Activated naive CD8-positive, alpha-beta T cell treated with anti-CD3 and anti-CD28 coated beads, Interleukin-2, amount 50 U/mL, for 16 hours (primary cell): Measurements from ENCODE around the gene RGCC.
A peak's percentile ranks its signal among the peaks of the same experiment; 100 is the strongest.
"Not testable (repeated sequence)": the region's sequence is repeated elsewhere in the genome, so short reads cannot be mapped to it uniquely, and the experiment has no call there.

Experiments
- DNase-seq: peaks from one replicate; pipeline ENCODE4 v3.0.0-alpha.2; 2020; ENCODE audit warnings: low read depth, low spot score

Gene RGCC, protein sequence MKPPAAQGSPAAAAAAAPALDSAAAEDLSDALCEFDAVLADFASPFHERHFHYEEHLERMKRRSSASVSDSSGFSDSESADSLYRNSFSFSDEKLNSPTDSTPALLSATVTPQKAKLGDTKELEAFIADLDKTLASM

DNA sequence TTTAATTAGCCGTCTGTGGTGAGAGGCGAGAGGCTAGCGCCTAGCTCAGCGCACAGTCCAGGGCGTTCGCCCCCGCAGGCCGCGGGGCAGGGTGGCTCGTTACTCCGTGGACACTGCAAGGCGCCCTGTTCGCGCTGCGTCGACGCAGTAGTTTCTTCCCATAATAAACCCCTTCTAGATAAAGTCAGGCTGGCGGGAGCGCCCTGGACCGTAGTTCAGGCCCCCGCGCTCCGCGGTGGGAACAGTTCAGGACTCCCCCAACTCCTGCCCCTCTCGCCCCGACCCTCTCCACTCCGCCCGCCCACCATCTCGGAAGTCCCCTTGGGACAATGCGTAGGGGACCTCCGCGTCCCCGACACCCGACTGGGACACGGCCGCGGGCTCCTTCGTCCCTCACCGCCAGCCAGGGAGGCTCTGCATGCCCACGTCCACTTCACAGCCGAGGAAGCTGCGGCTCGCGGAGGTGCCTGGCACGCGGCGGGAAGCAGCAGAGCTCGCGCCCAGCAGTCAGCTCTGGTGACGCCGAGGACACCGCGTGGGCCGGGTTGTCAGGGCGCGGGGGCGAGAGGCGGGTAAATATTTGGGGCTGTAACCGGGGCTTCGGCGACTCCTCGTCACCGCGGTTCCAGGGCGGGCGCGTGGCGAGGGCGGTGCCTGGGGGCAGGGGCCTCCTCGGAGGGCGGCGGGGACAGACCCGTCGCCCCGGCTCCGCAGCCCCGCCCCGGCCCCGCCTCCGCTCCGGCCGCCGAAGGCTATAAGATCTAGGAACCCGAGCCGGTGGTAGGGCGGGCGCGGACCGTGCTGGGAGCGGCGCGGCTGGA, at the start of gene RGCC:
Gene RGCC, plus strand, starts transcription at position 783 of the 821 bp plus-strand sequence. CDS start 158 bp downstream, outside the sequence.
- DNase-seq: peak; percentile 94

DNA sequence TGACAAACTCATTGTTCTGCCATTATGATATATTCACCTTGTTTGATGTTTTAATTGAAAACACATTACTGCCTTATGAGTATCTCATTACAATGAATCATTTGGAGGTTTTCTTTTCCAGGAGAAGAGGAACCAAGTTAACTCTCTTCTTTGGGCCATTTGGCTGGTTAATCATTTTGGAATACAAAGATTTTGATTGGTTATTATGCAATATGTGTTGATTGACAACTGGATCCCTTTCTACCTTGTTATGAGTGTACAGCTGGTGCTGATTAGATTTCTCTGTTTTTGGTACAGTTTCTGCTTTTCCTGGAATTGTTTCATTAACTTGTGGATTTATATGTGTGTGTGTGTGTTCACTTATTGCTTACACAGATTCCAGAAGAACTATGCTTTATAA, 49.2 kb upstream of the RGCC start:
- DNase-seq: no peak

DNA sequence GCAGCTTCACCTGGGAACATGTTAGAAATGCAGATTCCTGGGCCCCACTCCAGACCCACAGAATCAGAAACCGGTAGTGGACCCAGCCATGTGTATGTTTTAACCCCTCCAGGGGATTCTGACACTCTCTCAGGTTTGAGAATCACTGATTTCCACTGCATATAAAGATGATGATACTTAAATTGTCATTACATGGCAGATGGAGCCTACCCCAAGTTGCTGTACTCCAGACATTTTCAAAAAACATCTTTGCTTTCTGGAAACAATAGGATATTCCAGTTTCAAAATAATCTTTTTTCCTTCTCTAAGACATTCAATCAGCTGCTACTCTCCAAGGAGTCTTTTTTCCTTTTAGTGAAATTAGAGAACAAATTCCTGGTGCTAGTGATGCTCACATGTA, 48.6 kb upstream of the RGCC start:
- DNase-seq: no peak

DNA sequence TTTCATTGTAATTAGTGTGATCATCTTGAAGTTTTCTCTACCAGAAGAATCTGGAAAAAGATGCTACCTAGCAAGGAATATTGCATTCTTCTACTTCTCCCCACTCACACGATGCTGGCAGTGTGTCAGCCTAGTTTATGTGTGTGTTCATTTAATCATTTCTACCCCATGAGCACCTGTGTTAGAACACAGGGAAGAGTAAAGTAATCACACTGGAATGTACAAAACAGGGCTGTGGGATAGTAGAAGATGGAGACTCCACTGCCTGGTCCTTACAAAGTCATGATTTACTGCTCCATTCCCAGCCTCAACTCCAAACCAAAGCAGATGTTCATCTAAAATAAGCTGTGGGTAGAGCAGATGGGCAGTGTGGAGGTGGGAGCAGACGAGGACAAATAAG, 47.7 kb upstream of the RGCC start:
- no peak for DNase-seq

DNA sequence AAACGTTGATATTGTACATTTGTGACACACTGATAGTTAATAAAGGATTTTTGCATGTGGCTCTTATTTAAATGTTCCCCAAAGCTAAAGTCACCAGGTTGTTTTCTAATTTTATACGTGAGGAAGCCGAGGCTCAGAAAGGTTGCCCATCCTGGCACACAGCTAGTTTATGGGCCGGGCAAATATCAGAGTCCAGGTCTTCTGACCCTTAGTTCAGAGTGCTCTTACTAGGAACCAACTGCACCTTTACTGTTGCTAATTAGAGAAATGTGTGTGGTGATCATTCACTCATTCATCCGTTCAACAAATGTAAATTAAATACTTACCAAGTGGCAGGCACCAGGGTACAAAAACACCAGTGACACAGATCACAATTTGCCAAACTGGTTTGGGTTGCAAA, 46.3 kb upstream of the RGCC start:
- no peak for DNase-seq

DNA sequence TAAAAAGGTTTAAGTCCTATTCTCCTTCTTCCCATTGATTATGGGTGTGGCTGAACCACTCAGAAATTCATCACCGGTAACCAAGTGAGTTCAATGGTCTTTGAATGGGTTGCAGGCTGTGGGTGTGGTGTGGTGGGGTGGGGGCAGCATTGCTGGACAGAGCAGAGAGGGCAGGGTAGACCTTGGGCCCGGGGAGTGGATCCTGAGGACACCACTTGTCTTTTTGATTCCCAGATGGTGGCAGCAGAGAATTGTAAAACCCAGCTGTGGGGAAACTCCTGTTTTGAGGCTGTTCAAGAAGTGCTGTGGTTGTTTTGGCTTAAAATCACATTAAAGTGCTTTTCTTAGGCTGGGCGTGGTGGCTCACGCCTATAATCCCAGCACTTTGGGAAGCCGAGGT, 45.8 kb upstream of the RGCC start:
- DNase-seq: no peak

DNA sequence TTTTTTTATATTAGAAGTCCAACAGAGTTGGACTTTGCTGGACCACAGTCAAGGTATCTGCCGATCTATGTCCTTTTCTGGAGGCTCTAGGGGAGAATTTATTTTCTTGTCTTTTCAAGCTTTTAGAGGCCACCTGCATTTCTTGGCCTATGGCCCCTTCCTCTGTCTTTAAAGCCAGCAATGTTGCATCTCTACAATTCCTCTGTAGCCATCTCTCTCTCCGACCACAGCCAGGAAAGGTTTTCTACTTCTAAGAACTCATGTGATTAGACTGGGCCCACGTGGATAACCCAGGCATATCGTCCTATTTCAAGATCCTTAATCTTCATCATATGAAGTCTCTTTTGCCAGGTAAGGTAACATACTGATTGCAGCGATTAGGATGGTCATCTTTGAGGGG, 43.5 kb upstream of the RGCC start:
- no peak for DNase-seq

DNA sequence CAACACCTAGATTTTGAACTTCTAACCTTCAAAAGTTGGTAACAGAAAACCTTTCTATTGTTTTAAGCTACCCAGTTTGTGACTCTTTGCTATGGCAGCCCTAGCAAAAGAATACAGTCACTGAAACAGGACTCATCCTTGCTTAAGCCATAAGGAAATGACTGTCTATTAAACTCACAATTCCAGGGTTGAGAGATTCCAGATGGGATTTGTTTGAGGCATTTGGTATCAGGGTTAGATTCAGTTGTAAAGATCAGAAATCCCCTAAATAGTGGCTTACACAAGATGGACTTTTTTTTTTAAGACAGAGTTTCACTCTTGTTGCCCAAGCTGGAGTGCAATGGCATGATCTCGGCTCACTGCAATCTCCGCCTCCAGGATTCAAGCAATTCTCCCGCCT, 41.1 kb upstream of the RGCC start:
- no peak for DNase-seq

DNA sequence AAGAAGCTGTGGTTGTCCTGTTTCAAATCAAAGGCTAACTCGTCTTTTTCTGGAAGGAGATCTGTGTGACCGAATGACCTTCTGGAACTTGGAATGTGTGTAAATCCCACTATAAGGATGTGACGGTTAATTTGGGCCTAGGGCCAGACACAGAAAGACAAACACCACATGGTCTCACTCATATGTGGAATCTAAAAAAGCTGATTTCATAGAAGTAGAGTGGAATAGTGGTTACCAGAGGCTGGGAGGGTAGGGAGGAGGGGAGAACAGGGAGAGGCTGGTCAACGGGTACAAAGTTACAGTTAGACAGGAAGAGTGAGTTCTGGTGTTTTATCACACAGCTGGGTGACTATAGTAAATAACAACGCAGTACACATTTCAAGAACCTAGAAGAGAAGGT, 39.3 kb upstream of the RGCC start:
- DNase-seq: no peak

DNA sequence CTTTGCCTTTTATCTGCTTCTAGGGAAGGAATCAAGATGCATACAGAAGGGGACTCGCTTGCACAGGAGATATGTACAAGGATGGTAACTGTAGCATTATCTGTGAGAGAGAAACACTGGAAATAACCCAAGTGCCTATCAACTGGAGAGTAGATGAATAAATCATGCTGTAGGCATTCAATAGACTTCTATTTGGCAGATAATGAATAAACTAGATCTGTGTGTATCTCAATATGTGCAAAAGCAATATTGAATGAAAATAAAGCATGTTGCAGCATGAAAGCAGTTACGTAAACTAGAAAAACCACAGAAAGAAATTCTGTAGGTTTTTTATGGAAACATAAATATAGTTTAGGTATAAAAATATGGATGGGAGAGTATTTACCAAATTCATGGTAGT, 38.6 kb upstream of the RGCC start:
- no peak for DNase-seq

DNA sequence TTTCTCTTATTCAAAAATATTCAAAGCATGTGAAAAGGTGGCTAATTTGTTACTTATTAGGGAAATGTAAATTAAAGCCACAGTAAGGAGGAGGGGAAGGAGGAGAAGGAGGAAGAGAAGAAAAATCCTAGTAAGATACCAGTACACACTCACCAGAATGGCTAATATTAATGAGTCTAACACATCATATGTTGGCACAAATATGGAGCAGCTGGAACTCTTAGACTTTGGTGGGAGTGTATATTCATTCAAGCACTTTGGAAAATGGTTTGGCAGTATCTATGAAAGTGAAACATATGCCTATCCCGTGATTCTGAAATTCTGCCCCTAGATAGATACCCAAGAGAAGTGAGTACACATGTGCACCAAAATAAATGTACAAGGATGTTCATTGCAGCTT, 38.1 kb upstream of the RGCC start:
- no peak for DNase-seq

DNA sequence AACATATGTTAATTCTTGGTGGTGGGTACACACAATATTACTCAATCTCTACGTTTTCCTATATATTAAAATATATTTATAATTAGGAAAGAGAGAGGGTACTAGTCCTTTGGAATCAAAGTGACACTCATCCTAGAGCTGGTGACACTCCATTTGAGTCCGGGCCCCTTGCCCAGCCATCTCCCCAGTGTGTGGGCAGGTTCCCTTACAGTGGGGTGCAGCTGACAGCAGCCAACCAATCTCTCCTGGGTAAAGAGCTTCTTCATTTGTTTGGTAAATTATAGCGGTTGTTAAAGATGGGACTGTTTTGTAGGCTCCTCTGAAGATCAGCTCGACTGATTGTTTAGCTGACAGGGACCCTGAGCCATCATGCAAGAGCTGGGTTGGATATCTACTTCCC, 37.2 kb upstream of the RGCC start:
- DNase-seq: no peak

DNA sequence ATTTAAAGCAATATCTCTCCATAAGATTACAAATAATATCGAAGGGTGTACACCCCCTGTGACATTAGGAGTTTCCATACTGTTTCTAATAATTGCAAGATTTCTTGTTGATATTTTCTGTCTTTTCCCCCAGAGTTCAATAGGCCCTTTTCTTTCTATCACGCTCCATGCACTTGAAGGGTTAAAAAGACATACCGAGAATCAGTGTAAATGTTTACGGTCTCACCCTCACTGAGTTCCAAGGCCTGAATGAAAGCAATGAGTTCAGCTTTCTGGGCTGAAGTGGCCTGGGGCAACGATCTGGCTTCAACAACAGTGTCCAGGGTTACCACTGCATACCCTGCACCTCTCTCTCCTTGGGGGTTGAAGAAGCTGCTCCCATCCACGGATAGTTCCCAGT, 36.0 kb upstream of the RGCC start:
- DNase-seq: not testable (repeated sequence)

DNA sequence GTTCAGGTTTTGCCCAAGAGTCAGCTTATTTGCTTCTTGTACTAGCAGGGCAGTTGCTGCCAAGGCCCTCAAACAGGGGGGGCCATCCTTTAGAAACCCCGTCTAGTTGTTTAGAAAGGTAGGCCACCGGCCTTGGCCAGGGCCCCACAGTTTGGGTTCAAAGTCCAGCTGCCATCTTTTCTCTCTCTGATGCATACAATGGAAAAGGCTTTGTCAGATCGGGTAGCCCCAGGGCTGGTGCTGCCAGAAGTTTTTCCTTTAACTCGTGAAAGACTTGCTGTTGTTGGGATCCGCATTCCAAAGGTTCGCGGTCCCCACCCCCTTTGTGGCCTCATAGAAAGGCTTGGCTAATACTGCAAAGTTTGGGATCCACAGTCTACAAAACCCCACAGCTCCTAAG, 35.4 kb upstream of the RGCC start:
- not testable (repeated sequence) for DNase-seq

DNA sequence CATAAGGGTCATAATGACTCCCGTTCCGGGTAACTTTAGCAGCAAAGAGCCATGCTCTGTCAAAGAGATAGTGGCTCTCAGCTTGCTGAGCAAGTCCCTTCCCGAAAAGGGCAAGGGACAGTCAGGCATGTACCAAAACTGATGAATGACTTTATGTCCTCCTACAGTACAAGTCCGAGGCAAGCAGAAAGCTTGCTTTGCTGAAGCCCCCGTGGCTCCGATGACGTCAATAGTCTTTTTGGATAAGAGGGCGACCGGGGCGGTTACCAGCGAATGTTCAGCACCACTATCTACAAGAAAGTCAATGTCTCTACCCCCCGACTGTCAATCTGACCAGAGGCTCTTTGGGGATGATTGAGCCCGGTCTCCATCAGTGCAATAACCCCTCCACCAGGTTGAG, 34.1 kb upstream of the RGCC start:
- DNase-seq: not testable (repeated sequence)

DNA sequence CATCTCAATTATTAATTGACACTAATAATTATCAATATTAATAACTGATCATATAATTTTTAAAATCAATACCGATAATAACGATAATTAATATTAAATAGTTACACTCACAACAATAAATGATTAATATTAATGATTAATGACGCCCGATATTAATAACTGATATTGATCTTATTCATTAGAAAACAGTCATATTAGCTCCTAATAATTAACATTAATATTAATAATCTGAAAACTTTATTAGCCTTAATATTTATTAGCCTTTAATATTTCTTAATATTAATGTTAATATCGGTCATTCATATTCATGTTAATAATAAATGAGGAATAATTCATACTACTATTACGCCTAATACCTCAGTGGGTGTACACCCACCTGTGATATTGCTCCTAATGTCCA, 32.7 kb upstream of the RGCC start:
- not testable (repeated sequence) for DNase-seq

DNA sequence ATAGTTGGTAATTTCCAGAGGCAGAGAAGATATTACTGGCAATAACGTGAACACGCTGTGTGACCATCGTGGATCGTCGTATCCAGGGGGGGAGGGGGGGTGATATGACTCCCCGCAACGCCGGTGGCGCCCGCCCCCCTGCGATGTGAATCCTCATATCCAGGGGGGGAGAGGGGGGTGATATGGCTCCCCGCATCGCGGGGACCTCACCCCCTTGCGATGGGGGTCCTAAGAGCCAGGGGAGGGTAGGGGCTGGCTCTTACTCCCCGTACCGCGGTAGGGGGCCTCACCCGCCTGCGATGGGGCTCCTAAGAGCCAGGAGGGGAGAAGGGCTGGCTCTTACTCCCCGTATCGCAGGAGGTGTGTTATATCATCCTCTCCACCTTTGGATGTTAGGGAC, 31.3 kb upstream of the RGCC start:
- DNase-seq: no peak

DNA sequence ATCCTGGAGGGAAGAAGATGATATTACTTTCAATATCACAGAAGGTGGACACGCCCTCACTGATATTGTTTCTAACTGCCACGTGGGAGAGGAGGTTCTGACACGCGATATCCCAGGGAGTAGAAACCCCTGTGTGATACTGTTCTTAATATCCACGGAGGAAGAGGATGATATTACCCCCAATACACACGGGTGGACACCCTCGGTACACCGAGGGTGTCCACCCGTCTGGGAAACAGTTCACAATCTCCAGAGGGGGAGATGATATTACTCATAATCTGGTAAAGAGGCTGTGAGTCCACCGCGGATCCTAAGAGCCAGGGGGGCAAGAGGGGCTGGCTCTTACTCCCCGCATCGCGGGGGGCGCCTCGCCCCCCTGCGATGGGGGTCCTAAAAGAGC, 29.7 kb upstream of the RGCC start:
- DNase-seq: no peak

DNA sequence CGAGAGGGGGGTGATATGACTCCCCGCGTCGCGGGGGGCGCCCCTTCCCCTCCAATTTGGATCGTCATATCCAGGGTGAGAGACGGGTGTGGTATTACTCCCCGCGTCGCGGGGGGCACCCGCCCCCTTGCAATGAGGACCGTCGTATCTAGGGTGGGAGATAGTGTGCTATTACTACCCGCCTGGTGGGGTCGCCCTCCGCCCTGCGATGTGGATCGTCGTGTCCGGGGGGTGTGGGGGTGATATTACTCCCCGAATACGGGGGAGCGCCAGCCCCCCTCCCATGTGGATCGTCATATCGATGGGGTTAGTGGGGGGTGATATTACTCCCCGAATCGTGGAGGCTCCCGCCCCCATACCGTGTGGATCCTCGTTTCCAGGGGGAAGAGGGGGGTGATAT, 29.2 kb upstream of the RGCC start:
- DNase-seq: peak; percentile 9

DNA sequence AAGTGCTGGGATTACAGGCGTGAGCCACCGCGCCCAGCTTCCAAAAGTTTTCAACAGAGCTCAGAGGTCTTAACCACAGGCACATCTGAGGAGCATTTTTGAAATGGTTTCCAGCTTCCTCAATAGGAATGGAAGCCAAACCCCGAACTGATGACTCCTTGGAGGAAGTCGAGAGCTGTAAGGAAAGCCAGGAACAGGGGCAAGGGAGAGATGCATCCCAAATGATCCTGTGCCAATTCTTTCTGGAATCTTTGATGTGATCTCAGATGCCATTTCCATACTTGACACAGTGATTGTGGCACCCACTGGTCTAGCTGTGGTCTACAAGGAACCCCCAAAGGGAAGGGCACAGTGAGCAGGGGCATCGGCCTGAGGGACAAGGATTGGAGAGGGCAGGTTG, 23.3 kb upstream of the RGCC start:
- DNase-seq: not testable (repeated sequence)

DNA sequence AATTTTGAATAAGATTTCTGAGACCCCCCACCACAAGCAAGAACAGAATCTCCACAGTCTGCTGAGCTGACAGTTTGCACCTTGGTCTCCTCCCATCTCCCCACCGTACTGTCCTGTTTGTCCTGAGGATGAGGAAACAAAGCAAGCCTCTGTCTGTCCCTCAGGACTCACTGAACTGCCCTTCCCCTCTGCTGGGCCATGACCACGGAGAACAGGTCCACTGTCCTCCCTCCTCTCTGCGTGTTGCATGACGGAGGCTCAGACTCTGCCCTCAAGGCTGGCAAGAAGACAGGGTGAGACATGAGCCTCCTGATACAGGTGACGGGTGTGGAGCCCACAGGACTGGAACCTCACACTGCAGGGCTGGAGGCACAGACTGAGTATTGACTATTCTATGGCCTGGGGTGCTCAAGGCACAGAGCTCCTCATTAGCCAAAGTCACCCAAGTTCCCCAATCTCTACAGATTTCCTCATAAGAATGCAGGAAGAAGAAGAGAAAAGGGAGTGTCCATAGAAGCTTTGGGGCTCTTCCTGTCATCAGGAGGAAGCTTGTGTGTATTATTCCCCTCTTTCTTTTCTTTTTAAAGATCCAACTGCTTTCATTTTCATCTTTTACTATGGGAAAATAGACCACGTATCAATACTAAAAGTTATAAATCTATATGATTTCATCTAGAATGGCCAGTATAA, 22.4 kb upstream of the RGCC start:
- DNase-seq: no peak

DNA sequence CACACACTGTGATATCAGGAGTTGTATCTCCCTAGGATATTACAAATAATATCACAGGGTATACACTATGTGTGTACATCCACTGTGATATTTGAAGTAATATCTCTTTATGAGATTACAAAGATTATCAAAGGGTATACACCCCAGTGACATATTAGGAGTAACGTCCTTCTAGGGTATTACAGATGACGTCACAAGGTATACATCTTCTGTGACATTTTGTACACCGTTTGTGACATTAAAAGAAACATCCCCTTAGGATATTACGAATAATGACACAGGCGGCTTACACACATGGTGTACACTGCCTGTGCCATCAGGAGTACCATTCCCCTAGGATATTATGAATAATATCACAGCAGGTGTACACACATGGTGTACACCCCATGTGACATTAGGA, 13.4 kb upstream of the RGCC start:
- no peak for DNase-seq

DNA sequence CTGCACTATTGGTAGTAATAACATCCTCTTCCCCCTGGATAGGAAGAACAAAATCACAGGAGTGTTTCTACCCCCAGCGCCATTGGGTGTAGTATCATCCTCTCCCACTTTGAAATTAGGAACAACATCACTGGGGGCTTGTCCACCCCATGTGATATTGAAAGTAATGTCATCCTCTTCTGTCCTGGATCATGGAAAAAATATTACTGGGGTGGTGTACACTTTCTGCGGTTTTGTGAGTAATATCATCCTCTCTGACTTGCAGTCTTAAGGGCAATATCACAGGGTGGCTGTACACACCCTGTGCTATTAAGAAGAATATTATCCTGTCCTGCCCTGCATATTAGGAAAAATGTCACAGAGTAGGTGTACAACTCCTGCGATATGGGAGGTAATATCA, 4.9 kb upstream of the RGCC start:
- no peak for DNase-seq
